Fibroblast of lung (primary cell): ENCODE results near the gene RABL2B. TPM values are rescaled to one million over a fixed set of nuclear protein-coding genes. Genes with fewer than 3 reads are reported as not detected.

Source experiments
- DNase-seq, 2 donors: peaks; one replicate each; pipeline versions ENCODE4 v3.0.0 to v3.0.0-alpha.2; 2010; ENCODE audit warnings: low read depth in 2 of 2
- H2AFZ ChIP-seq: 2 replicates; pipeline ENCODE4 v1.5.1; 2012; ENCODE audit warnings: low read length, control low read depth, inconsistent platforms
- H3K27ac ChIP-seq: 2 replicates; pipeline ENCODE4 v1.5.1; 2011; ENCODE audit warnings: low read length, control low read depth; ENCODE audit not compliant: insufficient read depth
- H3K27me3 ChIP-seq: 2 replicates; pipeline ENCODE4 v1.5.1; 2011; ENCODE audit warnings: mild to moderate bottlenecking, low read length; ENCODE audit not compliant: control insufficient read depth, insufficient read depth
- H3K36me3 ChIP-seq: 2 replicates; pipeline ENCODE4 v1.5.1; 2011; ENCODE audit warnings: low read length; ENCODE audit not compliant: control insufficient read depth, insufficient read depth
- H3K4me1 ChIP-seq: 2 replicates; pipeline ENCODE4 v1.5.1; 2011; ENCODE audit warnings: low read length; ENCODE audit not compliant: control insufficient read depth, insufficient read depth; ENCODE audit errors: extremely low read depth
- H3K4me2 ChIP-seq: 2 replicates; pipeline ENCODE4 v1.5.1; 2011; ENCODE audit warnings: low read length, control low read depth; ENCODE audit not compliant: insufficient read depth; ENCODE audit errors: extremely low read depth
- H3K4me3 ChIP-seq, 4 experiments: fragments of 200-600 bp in 1 of 4; sonication (generic) in 1 of 4; replicated peaks in 1 of 4; 2 replicates each; pipeline ENCODE4 v1.5.1; 2011 to 2016; ENCODE audit warnings: low read length in 4 of 4, low read depth in 3 of 4, mild to moderate bottlenecking in 3 of 4, control low read depth in 2 of 4, inconsistent platforms in 1 of 4, mixed read lengths in 1 of 4; ENCODE audit not compliant: insufficient read depth in 1 of 4; ENCODE audit errors: control extremely low read depth in 1 of 4
- H3K79me2 ChIP-seq: 2 replicates; pipeline ENCODE4 v1.5.1; 2012; ENCODE audit warnings: mild to moderate bottlenecking, low read length, inconsistent platforms; ENCODE audit not compliant: control insufficient read depth, insufficient read depth
- H3K9ac ChIP-seq: 2 replicates; pipeline ENCODE4 v1.5.1; 2011; ENCODE audit warnings: mild to moderate bottlenecking, low read length, control low read depth; ENCODE audit not compliant: insufficient read depth
- H3K9me3 ChIP-seq: 2 replicates; pipeline ENCODE4 v1.5.1; 2012; ENCODE audit warnings: low read depth, low read length; ENCODE audit not compliant: control insufficient read depth, insufficient read depth
- H4K20me1 ChIP-seq: 2 replicates; pipeline ENCODE4 v1.5.1; 2011; ENCODE audit warnings: low read length; ENCODE audit not compliant: control insufficient read depth, insufficient read depth; ENCODE audit errors: extremely low read depth
- EZH2 ChIP-seq: IDR thresholded peaks from 2 replicates; pipeline ENCODE4 v1.5.1; 2012; ENCODE audit warnings: low read length, control low read depth, mild to moderate bottlenecking; ENCODE audit errors: missing control alignments
- polyA plus RNA-seq, 2 donors: library from polyadenylated mRNA; depleted of rRNA in 1 of 2; stranded (reverse) in 1 of 2; unstranded in 1 of 2; fragments of >200 nt; gene quantifications; 2 replicates each; pipeline ENCODE4 v1.2.1, GENCODE V29; 2011 to 2012; ENCODE audit warnings: missing spikeins in 1 of 2
- total RNA-seq: library from RNA; depleted of rRNA; stranded (reverse); fragments of >200 nt; gene quantifications from 2 replicates; pipeline ENCODE4 v1.2.1, GENCODE V29; 2014
- TF ChIP-seq, protein P1 (sequence below), 2 donors: IDR thresholded peaks in 1 of 2; conservative IDR thresholded peaks in 1 of 2; 1 replicate in 1 of 2; 2 replicates in 1 of 2; pipeline ENCODE4 v1.5.1; 2011 to 2012; ENCODE audit warnings: low read length in 2 of 2, control low read depth in 1 of 2, inconsistent platforms in 1 of 2, low read depth in 1 of 2, mild to moderate bottlenecking in 1 of 2

RABL2B gene
- total and polyA plus RNA-seq, 2 donors (not counting 1 experiment from before 2014, with no cell fraction given) = 11.4 to 23.6 TPM

DNA sequence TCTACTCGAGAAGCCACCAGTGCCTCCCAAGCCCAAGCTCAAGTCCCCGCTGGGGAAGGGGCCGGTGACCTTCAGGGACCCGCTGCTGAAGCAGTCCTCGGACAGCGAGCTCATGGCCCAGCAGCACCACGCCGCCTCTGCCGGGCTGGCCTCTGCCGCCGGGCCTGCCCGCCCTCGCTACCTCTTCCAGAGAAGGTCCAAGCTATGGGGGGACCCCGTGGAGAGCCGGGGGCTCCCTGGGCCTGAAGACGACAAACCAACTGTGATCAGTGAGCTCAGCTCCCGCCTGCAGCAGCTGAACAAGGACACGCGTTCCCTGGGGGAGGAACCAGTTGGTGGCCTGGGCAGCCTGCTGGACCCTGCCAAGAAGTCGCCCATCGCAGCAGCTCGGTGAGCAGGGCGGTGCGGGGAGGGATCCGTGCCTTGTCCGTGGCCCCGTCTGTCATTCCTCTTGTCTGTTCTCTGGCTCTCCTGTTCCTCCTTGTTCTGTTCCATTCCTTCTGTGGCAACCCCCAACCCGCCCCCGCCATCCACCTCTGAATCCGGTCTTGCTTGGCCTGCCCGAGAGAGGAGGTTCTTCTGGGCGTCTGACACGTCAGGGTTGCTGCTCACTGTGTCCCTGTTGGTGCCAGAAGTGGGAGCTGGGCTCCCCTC is 61.3 kb downstream of the RABL2B start:
- H3K4me2 ChIP-seq = no peak overlapping the region
- no peaks in the 10 kb centered on the region for H3K36me3 ChIP-seq
- no peak for TF ChIP-seq EZH2
- TF ChIP-seq, protein P1, sequence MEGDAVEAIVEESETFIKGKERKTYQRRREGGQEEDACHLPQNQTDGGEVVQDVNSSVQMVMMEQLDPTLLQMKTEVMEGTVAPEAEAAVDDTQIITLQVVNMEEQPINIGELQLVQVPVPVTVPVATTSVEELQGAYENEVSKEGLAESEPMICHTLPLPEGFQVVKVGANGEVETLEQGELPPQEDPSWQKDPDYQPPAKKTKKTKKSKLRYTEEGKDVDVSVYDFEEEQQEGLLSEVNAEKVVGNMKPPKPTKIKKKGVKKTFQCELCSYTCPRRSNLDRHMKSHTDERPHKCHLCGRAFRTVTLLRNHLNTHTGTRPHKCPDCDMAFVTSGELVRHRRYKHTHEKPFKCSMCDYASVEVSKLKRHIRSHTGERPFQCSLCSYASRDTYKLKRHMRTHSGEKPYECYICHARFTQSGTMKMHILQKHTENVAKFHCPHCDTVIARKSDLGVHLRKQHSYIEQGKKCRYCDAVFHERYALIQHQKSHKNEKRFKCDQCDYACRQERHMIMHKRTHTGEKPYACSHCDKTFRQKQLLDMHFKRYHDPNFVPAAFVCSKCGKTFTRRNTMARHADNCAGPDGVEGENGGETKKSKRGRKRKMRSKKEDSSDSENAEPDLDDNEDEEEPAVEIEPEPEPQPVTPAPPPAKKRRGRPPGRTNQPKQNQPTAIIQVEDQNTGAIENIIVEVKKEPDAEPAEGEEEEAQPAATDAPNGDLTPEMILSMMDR (conservative IDR thresholded peaks at IDR 0.05 in 1 of 2, IDR thresholded peaks at IDR 0.05 in 1 of 2; ENCODE audit: low read depth in 1 of 2, low read length in 2 of 2) = no peak
- H2AFZ ChIP-seq = no peak overlapping the region
- H3K4me3 ChIP-seq = no peak overlapping the region
- H3K27me3 ChIP-seq = peaks cover 3% of the 10 kb centered on the region
- H3K27ac ChIP-seq = no peak overlapping the region
- H3K9ac ChIP-seq = no peak overlapping the region
- H3K9me3 ChIP-seq = no peaks in the 10 kb centered on the region
- DNase-seq = no peak
- H3K4me1 ChIP-seq = no peaks in the 10 kb centered on the region
- no peaks in the 10 kb centered on the region for H3K79me2 ChIP-seq
- H4K20me1 ChIP-seq = no peaks in the 10 kb centered on the region

DNA sequence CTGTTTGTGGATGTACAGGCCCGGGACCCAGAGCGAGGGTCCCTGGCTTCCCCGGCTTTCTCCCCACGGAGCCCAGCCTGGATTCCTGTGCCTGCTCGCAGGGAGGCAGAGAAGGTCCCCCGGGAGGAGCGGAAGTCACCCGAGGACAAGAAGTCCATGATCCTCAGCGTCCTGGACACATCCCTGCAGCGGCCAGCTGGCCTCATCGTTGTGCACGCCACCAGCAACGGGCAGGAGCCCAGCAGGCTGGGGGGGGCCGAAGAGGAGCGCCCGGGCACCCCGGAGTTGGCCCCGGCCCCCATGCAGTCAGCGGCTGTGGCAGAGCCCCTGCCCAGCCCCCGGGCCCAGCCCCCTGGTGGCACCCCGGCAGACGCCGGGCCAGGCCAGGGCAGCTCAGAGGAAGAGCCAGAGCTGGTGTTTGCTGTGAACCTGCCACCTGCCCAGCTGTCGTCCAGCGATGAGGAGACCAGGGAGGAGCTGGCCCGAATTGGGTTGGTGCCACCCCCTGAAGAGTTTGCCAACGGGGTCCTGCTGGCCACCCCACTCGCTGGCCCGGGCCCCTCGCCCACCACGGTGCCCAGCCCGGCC is 62.1 kb downstream of the RABL2B start:
- Histone ChIP-seq H3K36me3 (no peaks in the 10 kb centered on the region), H3K4me1 (no peaks in the 10 kb centered on the region), H3K4me2 (no peak overlapping the region), H3K27ac (no peak overlapping the region), H3K9ac (no peak overlapping the region), H3K79me2 (no peaks in the 10 kb centered on the region), H3K9me3 (no peaks in the 10 kb centered on the region), H4K20me1 (no peaks in the 10 kb centered on the region), H3K4me3 (no peak overlapping the region), H2AFZ (no peak overlapping the region), H3K27me3 (peaks cover 3% of the 10 kb centered on the region)
- no peak for TF ChIP-seq EZH2
- TF ChIP-seq, protein P1 (conservative IDR thresholded peaks at IDR 0.05 in 1 of 2, IDR thresholded peaks at IDR 0.05 in 1 of 2; ENCODE audit: low read depth in 1 of 2, low read length in 2 of 2) = no peak
- DNase-seq = no peak

DNA sequence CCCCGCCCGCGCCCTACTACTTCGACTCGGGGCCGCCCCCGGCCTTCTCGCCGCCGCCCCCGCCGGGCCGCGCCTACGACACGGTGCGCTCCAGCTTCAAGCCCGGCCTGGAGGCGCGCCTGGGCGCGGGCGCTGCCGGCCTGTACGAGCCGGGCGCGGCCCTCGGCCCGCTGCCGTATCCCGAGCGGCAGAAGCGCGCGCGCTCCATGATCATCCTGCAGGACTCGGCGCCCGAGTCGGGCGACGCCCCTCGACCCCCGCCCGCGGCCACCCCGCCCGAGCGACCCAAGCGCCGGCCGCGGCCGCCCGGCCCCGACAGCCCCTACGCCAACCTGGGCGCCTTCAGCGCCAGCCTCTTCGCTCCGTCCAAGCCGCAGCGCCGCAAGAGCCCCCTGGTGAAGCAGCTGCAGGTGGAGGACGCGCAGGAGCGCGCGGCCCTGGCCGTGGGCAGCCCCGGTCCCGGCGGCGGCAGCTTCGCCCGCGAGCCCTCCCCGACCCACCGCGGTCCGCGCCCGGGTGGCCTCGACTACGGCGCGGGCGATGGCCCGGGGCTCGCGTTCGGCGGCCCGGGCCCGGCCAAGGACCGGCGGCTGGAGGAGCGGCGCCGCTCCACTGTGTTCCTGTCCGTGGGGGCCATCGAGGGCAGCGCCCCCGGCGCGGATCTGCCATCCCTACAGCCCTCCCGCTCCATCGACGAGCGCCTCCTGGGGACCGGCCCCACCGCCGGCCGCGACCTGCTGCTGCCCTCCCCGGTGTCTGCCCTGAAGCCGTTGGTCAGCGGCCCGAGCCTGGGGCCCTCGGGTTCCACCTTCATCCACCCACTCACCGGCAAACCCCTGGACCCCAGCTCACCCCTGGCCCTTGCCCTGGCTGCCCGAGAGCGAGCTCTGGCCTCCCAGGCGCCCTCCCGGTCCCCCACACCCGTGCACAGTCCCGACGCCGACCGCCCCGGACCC is 62.9 kb downstream of the RABL2B start:
- Histone ChIP-seq H3K27ac (no peak overlapping the region), H3K4me2 (no peak overlapping the region), H3K27me3 (peaks cover 3% of the 10 kb centered on the region), H3K79me2 (no peaks in the 10 kb centered on the region), H3K9ac (no peak overlapping the region), H3K36me3 (no peaks in the 10 kb centered on the region), H2AFZ (no peak overlapping the region), H3K9me3 (no peaks in the 10 kb centered on the region), H3K4me3 (no peak overlapping the region), H3K4me1 (no peaks in the 10 kb centered on the region), H4K20me1 (no peaks in the 10 kb centered on the region)
- TF ChIP-seq, protein P1 (conservative IDR thresholded peaks at IDR 0.05 in 1 of 2, IDR thresholded peaks at IDR 0.05 in 1 of 2; ENCODE audit: low read depth in 1 of 2, low read length in 2 of 2) = no peak
- no peak for TF ChIP-seq EZH2
- no peak for DNase-seq
